ENCODE measurements around the gene ADGRA3.

- TF ChIP-seq EP300 (IDR thresholded peaks at IDR 0.05), result no peak
- no peak for TF ChIP-seq CTCF (IDR thresholded peaks at IDR 0.05)
Measured at GRCh38 chr4:22428441-22428840, 87.4 kb downstream of the ADGRA3 start.
